Gastroesophageal sphincter (tissue), 3 donors: ENCODE data around the gene LGALS16.

Experiments used
- EP300 ChIP-seq: sonication (generic); formaldehyde crosslinking; IDR thresholded peaks from one replicate; pipeline ENCODE4 v1.6.1; 2017; ENCODE audit warnings: antibody characterized with exemption, mild to moderate bottlenecking
- POLR2A ChIP-seq, 2 donors: fragments of 450-650 bp; IDR thresholded peaks; one replicate each; pipeline ENCODE4 v1.6.1; 2017; ENCODE audit warnings: antibody characterized with exemption in 2 of 2, mild to moderate bottlenecking in 2 of 2, moderate library complexity in 1 of 2
- POLR2AphosphoS5 ChIP-seq: sonication (generic); formaldehyde crosslinking; IDR thresholded peaks from one replicate; pipeline ENCODE4 v1.6.1; 2017; ENCODE audit warnings: antibody characterized with exemption
- TF ChIP-seq, protein P1 (sequence below), 4 experiments: fragments of 200-600 bp in 2 of 4; fragments of 450-650 bp in 2 of 4; sonication (generic) in 1 of 4; IDR thresholded peaks; one replicate each; pipeline ENCODE4 v1.5.1; 2017 to 2019; ENCODE audit warnings: antibody characterized with exemption in 4 of 4, mild to moderate bottlenecking in 2 of 4, moderate library complexity in 2 of 4

DNA sequence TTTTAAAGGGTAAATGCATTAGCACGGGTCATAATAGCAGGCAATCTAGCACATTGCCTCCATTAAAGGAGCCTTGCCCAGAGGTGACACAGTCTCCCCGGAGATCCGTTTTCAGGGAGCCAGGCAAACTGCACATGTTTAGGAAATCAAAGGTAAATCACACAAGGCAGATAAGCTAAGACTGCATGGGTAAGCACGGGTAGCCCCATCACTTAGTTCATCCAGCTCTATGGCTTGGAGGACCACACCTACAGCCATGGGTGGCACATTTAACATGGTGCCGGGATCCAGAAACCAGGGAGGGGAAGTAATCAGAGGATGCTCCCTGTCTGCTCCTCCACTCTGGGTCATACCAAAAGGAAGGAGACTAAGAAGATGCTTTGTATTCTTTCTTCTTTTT is 16.8 kb downstream of the LGALS16 start:
- TF ChIP-seq, protein P1, sequence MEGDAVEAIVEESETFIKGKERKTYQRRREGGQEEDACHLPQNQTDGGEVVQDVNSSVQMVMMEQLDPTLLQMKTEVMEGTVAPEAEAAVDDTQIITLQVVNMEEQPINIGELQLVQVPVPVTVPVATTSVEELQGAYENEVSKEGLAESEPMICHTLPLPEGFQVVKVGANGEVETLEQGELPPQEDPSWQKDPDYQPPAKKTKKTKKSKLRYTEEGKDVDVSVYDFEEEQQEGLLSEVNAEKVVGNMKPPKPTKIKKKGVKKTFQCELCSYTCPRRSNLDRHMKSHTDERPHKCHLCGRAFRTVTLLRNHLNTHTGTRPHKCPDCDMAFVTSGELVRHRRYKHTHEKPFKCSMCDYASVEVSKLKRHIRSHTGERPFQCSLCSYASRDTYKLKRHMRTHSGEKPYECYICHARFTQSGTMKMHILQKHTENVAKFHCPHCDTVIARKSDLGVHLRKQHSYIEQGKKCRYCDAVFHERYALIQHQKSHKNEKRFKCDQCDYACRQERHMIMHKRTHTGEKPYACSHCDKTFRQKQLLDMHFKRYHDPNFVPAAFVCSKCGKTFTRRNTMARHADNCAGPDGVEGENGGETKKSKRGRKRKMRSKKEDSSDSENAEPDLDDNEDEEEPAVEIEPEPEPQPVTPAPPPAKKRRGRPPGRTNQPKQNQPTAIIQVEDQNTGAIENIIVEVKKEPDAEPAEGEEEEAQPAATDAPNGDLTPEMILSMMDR (IDR thresholded peaks at IDR 0.05): no peak
- TF ChIP-seq POLR2AphosphoS5: no peak
- TF ChIP-seq EP300: no peak
- no peak for TF ChIP-seq POLR2A (IDR thresholded peaks at IDR 0.05)
